GM12891 (cell line): Measurements from ENCODE around the gene SMG6.

Experiments used
- PAX5 ChIP-seq: IDR thresholded peaks from 2 replicates; pipeline ENCODE4 v1.6.1; 2011; ENCODE audit warnings: low read length, moderate library complexity, mild to moderate bottlenecking; ENCODE audit not compliant: insufficient read depth, severe bottlenecking
- POLR2A ChIP-seq: IDR thresholded peaks from 2 replicates; pipeline ENCODE4 v1.6.1; 2011; ENCODE audit warnings: low read depth, low read length, control low read depth
- POLR2AphosphoS5 ChIP-seq: IDR thresholded peaks from 2 replicates; pipeline ENCODE4 v1.6.1; 2011; ENCODE audit warnings: low read depth, low read length, control low read depth
- POU2F2 ChIP-seq: IDR thresholded peaks from 2 replicates; pipeline ENCODE4 v1.6.1; 2011; ENCODE audit warnings: low read depth, mild to moderate bottlenecking, control low read depth, low read length, moderate library complexity
- SPI1 ChIP-seq: IDR thresholded peaks from 2 replicates; pipeline ENCODE4 v1.6.1; 2011; ENCODE audit warnings: low read depth, low read length, control low read depth
- TAF1 ChIP-seq: IDR thresholded peaks from 2 replicates; pipeline ENCODE4 v1.6.1; 2011; ENCODE audit warnings: low read depth, low read length, control low read depth

GRCh38 chr17:2202302-2202995 lies 101.1 kb downstream of the SMG6 start:
- no peak for TF ChIP-seq PAX5
- no peak for TF ChIP-seq POLR2A
- TF ChIP-seq POLR2AphosphoS5, result no peak
- no peak for TF ChIP-seq TAF1
- TF ChIP-seq SPI1, result no peak
- no peak for TF ChIP-seq POU2F2
